Right atrium auricular region (tissue), 2 donors: ENCODE data around the gene EFCAB7. TPM values are rescaled to one million over a fixed set of nuclear protein-coding genes. Genes with fewer than 3 reads are reported as not detected.

Experiments used
- DNase-seq: peaks from one replicate; pipeline ENCODE4 v3.0.0-alpha.2; 2019; ENCODE audit warnings: low spot score
- H3K27ac ChIP-seq, 2 donors: fragments of 200-600 bp; sonication (generic); 1 replicate in 1 of 2; 2 replicates in 1 of 2; pipeline ENCODE4 v1.5.1; 2016 to 2019
- H3K27me3 ChIP-seq, 2 donors: fragments of 200-600 bp; sonication (generic); one replicate each; pipeline versions ENCODE4 v1.5.1 to v1.6.0; 2017 to 2019
- H3K36me3 ChIP-seq: fragments of 200-600 bp; sonication (generic); one replicate; pipeline ENCODE4 v1.5.1; 2016
- H3K4me1 ChIP-seq, 2 donors: fragments of 200-600 bp; sonication (generic); one replicate each; pipeline versions ENCODE4 v1.5.1 to v1.6.0; 2017 to 2019
- H3K4me3 ChIP-seq, 2 donors: fragments of 200-600 bp; sonication (generic); 1 replicate in 1 of 2; 2 replicates in 1 of 2; pipeline ENCODE4 v1.5.1; 2017 to 2019; ENCODE audit warnings: mild to moderate bottlenecking in 1 of 2, moderate library complexity in 1 of 2
- H3K9me3 ChIP-seq, 2 donors: fragments of 200-600 bp; sonication (generic); one replicate each; pipeline ENCODE4 v1.5.1; 2019
- total RNA-seq, 2 donors: library from RNA; depleted of rRNA; stranded (reverse); fragments of >200 nt; gene quantifications; one replicate each; pipeline ENCODE4 v1.1.0, GENCODE V29; 2016
- TF ChIP-seq, protein P1 (sequence below), 2 donors: fragments of 200-600 bp; sonication (generic); IDR thresholded peaks; one replicate each; pipeline ENCODE4 v1.5.1; 2019; ENCODE audit warnings: antibody characterized with exemption in 2 of 2

EFCAB7 gene
- total RNA-seq, 2 donors from 2014 or later: 5.6 to 6.7 TPM

DNA sequence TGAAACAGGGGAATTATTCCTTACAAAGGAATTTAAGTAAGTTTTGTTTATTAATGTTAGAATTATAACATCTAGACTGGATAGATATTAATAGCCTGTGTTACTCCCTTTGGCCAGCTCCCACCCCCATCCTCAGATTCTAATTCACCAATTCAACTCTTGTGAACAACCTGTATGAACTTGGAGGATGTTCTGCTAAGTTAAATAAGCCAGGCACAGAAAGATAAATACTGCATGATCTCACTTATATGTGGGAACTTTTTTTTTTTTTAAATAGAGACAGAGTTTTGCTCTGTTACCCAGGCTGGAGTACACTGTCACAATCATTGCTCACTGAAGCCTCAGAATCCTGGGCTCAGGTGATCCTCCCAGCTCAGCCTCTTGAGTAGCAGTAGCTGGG is 32.2 kb downstream of the EFCAB7 start:
- Histone ChIP-seq H3K27ac (no peak overlapping the region), H3K36me3 (no peaks in the 10 kb centered on the region)

GRCh38 chr1:63557365-63557987 is 34.2 kb downstream of the EFCAB7 start:
- H3K36me3 ChIP-seq: no peaks in the 10 kb centered on the region
- no peak overlapping the region for H3K27ac ChIP-seq
- TF ChIP-seq, protein P1, sequence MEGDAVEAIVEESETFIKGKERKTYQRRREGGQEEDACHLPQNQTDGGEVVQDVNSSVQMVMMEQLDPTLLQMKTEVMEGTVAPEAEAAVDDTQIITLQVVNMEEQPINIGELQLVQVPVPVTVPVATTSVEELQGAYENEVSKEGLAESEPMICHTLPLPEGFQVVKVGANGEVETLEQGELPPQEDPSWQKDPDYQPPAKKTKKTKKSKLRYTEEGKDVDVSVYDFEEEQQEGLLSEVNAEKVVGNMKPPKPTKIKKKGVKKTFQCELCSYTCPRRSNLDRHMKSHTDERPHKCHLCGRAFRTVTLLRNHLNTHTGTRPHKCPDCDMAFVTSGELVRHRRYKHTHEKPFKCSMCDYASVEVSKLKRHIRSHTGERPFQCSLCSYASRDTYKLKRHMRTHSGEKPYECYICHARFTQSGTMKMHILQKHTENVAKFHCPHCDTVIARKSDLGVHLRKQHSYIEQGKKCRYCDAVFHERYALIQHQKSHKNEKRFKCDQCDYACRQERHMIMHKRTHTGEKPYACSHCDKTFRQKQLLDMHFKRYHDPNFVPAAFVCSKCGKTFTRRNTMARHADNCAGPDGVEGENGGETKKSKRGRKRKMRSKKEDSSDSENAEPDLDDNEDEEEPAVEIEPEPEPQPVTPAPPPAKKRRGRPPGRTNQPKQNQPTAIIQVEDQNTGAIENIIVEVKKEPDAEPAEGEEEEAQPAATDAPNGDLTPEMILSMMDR (IDR thresholded peaks at IDR 0.05): peak in 1 of 2 donors; percentile 51
- H3K4me3 ChIP-seq: no peak overlapping the region
- H3K9me3 ChIP-seq: no peaks in the 10 kb centered on the region
- no peak for DNase-seq
- H3K27me3 ChIP-seq: no peaks in the 10 kb centered on the region
- H3K4me1 ChIP-seq: no peaks in the 10 kb centered on the region

More for the DNA sequence above, 32.2 kb downstream of the EFCAB7 start:
- Histone ChIP-seq H3K27me3 (no peaks in the 10 kb centered on the region), H3K4me3 (no peak overlapping the region), H3K9me3 (no peaks in the 10 kb centered on the region), H3K4me1 (no peaks in the 10 kb centered on the region)
- DNase-seq: no peak
- TF ChIP-seq, protein P1 (IDR thresholded peaks at IDR 0.05): no peak

GRCh38 chr1:63559357-63559756 is 36.0 kb downstream of the EFCAB7 start:
- no peak overlapping the region for H3K4me3 ChIP-seq
- H3K9me3 ChIP-seq: no peaks in the 10 kb centered on the region
- no peaks in the 10 kb centered on the region for H3K36me3 ChIP-seq
- H3K4me1 ChIP-seq: no peaks in the 10 kb centered on the region
- no peaks in the 10 kb centered on the region for H3K27me3 ChIP-seq
- H3K27ac ChIP-seq: no peak overlapping the region
- DNase-seq: no peak
- TF ChIP-seq, protein P1 (IDR thresholded peaks at IDR 0.05): no peak

DNA sequence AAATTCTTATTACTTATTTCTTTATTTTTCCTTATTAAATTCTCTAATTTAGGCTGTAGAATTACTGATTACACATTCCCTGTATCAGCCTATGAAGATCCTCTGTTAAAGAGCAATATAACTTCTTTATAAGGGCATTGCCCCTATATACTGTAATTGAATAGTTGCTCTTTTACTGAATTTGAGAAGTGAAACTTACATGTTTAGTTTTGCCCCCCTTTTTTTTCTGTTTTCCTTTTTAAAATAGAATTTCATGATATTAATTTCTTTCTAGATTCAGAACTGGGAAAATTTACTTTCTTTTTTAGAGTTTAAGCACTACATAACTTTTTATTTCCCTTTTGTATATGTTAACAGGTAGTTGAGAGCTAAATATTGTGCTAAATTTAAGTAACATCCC is 40.4 kb downstream of the EFCAB7 start:
- Histone ChIP-seq H3K4me1 (no peaks in the 10 kb centered on the region), H3K4me3 (no peak overlapping the region), H3K27me3 (no peaks in the 10 kb centered on the region), H3K36me3 (no peaks in the 10 kb centered on the region), H3K9me3 (no peaks in the 10 kb centered on the region), H3K27ac (no peak overlapping the region)
- TF ChIP-seq, protein P1 (IDR thresholded peaks at IDR 0.05): no peak
- DNase-seq: no peak

DNA sequence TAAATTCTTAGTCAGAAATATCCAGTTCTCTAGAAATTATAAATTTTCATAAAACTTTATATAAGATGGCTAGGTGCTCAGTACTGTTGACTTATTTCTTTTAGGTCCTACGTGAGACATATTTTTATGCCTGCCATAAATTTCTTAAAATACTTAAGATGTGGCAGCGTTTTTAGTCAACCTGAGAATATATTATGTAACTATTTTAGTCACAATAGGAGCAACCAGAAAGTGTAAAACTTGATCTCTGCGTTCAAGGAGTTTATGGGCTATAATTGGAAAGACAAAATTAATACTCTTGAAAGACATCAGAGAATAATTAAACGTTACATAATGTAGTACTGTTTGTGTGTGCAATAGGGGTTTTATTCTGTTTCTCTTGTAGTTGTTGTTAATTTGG is 45.7 kb downstream of the EFCAB7 start:
- TF ChIP-seq, protein P1 (IDR thresholded peaks at IDR 0.05): no peak
- Histone ChIP-seq H3K27ac (no peak overlapping the region), H3K4me3 (no peak overlapping the region), H3K36me3 (peaks cover 4% of the 10 kb centered on the region), H3K27me3 (no peaks in the 10 kb centered on the region), H3K9me3 (no peaks in the 10 kb centered on the region), H3K4me1 (no peaks in the 10 kb centered on the region)
- no peak for DNase-seq
